ENCODE results near the gene LMOD2.

GRCh38 chr7:123624527-123625183 is 31.0 kb upstream of the LMOD2 start:
- TF ChIP-seq CTCF (IDR thresholded peaks at IDR 0.05; ENCODE audit: low read length): peak; percentile 98
- TF ChIP-seq EZH2phosphoT487 (IDR thresholded peaks at IDR 0.05; ENCODE audit: low read length): no peak
- no peak for TF ChIP-seq EZH2 (optimal IDR thresholded peaks at IDR 0.05; ENCODE audit: low read depth, low read length)
